GM11168 (cell line): Measurements from ENCODE around the gene MAPRE3.

Experiments used
- in situ Hi-C: fragments of 300-500 bp; cut with MboI; formaldehyde crosslinking; loops from one replicate; pipeline ENCODE4 v1.12.0; 2022; ENCODE audit warnings: low sequenced_read_pairs; ENCODE audit not compliant: unreplicated experiment

MAPRE3 gene

DNA sequence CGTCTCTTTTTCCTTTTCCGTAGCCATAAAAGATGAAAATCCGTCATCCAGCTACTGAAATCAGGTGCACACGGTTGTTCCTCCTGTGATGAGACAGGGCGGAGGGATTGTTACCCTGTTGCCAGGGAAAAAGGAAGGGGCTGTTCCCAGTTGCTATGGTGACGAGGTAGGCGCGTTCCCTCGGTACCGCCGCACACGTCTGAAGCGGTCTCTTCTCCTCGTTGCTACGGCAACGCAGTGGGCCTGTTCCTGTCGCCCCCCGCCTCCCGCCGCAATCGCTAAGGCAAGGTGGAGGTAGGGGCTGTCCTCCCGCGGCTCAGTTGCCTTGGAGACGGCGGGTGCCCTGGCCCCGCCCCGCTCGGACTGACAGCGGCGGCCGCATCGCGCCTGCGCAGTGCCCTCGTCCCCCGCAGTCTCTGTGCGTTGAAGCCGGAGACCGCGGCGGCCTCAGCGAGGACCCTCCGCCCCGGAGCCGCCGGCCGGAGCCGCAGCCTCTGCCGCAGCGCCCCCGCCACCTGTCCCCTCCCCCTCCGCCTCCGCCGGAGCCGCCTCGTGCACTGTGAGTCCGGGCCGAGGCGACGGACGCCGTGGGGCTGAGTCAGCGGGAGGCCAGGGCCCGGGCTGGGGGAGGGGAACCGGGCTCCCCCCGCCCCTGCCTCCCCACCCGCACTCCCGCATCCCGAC lies at the start of gene MAPRE3:
Gene MAPRE3, plus strand, starts transcription at position 394 of the 684 bp plus-strand sequence. CDS start 51,582 bp downstream, outside the sequence.
- in situ Hi-C loops, result no loop called here

DNA sequence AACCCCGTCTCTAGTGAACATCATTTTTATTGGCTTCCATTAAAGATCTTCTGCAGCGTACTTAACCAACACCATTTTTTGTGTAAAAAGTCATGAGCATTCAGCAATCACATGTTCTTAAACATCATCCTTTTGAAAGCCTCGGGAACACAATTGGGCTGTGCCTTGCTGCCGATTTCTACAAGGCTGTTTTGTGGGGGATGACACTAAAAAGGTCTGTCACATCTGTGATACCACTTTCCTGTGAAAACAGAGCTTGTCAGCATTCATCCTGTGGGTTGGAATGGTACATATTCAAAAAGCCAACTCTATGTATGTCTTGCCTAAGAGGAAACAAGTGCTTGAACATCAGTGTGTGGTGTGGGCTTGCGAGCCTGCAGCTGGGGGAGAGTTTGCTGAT lies 49.1 kb upstream of the MAPRE3 start:
- in situ Hi-C loops, result loop anchor here (5.0 kb wide), 1 partner anchor 74 kb away; the partner anchor contains the start of gene DPYSL5

DNA sequence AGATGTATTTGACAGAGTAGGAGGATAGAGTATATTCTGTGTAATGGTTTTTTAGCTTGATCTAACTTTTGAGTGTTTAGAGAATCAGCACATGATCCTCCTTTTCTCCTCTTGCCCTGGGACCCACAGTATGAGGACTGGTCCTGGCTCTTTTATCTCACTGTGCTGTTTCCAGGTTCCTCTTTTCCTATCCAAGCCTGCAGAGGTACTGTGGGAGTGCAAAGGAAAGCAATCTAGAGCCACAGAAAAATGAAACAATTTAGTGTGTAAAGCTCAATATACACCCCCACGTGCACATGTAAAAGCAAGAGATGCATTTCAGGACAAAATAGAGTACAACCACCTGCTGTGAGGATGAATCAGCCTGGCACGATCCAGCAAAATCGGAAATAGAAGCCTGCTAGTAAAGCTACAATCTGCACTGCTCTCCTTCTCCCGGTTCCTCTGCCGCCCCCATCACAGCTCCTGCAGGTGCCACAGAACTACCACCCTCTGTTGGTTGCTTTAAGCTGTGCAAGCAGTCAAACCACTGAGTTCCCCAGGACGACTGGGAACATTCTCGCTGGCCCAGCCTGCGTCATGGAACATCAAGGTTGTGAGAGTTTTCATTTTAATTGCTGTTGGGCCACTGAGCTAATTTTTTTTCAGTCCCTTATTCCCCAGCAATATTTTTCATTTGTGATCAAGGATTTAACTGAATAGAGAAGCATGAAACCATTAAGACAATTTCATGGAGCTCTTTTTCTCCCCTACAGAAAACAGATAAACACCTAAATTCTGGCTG lies 47.8 kb upstream of the MAPRE3 start:
- in situ Hi-C loops, result loop anchor here (5.0 kb wide), 1 partner anchor 75 kb away; the partner anchor contains the start of gene DPYSL5

DNA sequence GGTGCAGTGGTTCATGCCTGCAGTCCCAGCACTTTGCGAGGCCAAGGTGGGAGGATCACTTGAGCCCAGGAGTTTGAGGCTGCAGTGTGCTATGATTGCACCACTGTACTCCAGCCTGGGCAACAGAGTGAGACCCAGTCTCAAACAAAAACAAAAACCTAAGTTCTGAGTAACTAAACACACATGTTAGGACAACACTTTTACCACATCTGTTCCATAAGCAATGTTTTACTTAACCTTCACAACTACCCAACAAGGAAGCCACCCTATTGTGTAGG lies 47.3 kb upstream of the MAPRE3 start:
- in situ Hi-C loops, result loop anchor here (5.0 kb wide), 1 partner anchor 76 kb away; the partner anchor contains the start of gene DPYSL5

DNA sequence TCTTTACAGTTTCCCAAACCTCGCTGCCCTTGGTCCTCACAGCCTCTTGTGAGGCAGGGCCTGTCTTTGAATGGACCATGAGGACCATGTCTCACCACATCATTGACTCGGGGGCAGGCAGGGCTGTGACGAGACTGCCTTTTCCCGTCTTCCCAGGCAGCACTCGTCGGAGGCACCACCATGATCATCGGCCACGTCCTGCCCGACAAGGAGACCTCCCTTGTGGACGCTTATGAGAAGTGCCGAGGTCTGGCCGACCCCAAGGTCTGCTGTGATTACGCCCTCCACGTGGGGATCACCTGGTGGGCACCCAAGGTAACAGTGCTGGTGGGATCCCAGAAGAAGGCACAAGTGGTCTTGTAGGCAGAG lies 45.7 kb upstream of the MAPRE3 start:
- in situ Hi-C loops, result loop anchor here (5.0 kb wide), 1 partner anchor 77 kb away; the partner anchor contains the start of gene DPYSL5

DNA sequence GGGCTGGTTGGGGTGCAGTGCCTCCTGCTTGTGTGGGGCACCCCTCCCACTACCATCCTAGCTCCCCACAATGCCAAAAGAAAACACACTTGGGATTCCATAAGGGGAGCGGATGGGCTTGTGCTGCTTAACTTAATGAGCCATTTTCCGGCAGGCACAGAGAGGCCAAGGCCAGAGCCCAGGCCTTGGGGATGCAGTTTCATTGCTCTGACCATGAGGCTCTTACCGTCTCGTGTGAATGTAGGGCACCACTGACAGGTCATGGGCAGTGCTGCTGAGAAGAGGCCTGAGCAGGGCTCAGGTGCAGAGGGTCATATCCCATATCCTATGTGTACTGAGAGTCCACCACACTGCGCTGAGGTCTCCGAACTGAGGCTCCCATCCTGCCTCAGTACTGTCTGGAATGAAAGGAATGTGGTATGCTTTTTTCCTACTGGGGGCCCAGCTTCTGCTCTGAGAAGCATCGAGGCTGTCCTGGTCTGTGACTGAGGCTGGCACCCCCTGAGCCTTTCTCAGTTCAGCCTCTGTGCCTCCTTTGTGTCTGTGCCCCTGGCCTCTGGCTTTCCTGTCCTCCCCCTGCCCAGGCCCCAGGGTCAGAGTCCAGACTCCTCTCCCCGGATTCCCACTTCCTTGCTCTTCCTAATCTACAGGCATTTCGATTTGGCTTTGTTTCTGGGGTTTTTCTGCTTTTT lies 45.2 kb upstream of the MAPRE3 start:
- in situ Hi-C loops, result no loop called here

DNA sequence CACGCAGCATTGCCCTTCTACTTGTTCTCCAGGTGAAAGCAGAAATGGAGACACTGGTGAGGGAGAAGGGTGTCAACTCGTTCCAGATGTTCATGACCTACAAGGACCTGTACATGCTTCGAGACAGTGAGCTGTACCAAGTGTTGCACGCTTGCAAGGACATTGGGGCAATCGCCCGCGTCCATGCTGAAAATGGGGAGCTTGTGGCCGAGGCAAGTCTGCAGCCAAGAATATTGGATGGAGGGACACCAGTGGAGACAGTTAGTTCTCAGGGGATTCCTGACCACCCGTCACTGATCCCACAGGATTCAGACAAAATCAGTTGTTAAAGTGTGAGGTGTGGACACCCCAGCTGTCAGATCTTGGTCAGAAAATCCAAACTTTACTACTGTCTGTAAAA lies 43.2 kb upstream of the MAPRE3 start:
- in situ Hi-C loops, result no loop called here

DNA sequence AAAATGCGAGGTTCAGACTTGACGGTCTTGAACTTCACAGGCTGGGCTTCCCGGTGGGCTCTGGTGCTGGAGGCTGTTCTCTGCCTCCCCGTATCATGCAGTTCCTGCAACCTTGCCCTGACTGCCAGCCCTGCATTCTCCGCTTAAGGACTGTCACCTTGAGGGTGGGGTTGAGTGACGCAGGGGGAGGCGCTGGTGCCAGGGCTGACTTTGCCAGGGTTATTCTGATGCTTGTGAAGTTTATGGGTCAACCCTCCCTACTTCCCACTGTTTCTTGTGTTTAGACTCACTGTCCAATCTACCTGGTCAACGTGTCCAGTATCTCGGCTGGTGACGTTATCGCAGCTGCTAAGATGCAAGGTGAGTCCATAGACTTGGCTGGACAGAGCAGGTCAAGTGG lies 37.5 kb upstream of the MAPRE3 start:
- in situ Hi-C loops, result no loop called here

DNA sequence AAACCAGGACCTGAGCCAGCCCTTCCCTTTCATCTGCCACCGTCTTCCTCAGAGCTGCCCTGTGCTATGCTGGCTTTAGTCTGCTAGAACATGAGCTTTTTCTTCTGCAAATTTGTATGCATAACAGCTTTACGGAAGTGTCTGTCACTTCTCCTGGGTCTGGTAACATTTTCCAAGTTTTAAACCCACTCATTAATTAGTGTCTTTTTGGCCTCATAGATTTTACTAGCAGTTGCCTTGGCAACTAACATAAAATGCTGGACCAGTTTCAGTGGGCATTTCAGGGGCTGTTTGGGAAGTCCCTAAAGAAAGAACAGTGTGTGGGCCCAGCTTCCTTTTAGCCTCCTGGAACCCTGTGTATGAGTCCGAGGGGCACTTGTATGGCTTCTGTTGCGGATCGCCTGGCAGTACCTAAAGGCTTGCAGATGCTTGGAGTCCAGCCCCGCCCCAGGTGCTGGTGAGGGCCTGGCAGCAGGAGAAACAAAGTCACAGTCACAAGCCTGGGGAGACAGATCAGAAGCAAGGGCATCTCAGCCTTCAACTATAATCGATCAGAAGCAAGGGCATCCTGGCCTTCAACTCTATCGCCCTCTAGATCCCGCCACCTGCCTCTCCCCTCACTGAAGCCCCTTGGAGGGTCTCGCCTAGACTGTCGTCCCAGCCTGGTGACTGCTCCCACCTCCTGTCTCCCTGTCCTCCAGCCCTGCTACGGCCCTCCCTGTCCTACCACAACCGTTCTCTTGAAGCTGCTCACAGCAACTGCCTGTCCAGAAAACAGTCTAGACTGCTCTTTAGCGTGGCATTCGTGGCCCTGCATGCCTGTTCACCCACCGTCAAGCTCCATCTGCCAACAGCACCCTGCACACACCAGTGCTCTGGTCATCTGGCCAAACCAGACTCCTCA lies 36.8 kb upstream of the MAPRE3 start:
- in situ Hi-C loops, result no loop called here

DNA sequence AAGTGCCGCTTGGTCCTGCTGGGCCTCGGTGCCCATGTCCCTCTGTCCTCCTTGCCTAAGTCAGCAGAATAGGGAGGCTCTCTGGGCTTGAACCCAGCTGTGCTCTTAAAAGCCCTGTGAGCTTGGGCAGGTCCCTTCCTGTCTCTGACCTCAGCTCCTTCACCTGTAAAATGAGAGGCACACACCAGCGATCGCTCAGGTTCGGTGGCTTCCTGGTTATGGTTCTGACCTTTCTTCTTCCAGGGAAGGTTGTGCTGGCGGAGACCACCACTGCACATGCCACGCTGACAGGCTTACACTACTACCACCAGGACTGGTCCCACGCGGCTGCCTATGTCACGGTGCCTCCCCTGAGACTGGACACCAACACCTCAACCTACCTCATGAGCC lies 36.1 kb upstream of the MAPRE3 start:
- in situ Hi-C loops, result no loop called here

DNA sequence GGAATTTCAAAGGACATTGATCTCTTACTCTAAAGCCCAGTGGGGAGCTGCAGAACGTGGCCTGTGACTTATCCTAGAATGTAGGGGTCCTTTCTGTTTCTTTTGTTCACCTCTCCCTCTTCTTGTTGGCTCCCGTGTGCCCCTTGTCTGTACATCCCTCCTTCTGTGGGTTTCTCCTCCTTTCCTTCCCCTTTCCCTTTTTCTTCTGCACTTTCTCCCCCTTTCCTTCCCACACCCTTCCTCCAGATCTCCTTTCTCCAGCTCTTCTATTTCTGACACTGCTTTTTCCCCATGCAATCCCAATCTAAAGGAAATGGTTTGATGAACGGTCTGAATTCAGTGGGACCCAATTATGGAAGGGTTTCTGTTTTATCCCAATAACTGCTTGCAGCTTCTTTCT lies 35.5 kb upstream of the MAPRE3 start:
- in situ Hi-C loops, result no loop called here

DNA sequence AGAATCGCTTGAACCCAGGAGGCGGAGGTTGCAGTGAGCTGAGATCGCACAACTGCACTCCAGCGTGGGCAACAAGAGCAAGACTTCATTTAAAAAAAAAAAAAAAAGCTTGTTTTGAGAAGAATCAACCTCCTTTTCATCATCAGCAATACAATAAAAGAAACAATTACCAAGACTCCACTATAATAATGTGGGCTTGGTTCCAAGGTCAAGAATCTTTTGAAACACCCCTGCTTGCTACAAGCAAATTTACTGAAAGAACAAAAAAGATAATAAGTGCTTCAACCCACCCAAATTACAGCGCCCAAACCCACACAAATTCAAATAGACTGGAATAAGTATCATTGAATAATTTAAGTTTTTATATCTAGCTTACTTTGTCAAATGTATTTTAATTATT lies 33.6 kb upstream of the MAPRE3 start:
- in situ Hi-C loops, result no loop called here

DNA sequence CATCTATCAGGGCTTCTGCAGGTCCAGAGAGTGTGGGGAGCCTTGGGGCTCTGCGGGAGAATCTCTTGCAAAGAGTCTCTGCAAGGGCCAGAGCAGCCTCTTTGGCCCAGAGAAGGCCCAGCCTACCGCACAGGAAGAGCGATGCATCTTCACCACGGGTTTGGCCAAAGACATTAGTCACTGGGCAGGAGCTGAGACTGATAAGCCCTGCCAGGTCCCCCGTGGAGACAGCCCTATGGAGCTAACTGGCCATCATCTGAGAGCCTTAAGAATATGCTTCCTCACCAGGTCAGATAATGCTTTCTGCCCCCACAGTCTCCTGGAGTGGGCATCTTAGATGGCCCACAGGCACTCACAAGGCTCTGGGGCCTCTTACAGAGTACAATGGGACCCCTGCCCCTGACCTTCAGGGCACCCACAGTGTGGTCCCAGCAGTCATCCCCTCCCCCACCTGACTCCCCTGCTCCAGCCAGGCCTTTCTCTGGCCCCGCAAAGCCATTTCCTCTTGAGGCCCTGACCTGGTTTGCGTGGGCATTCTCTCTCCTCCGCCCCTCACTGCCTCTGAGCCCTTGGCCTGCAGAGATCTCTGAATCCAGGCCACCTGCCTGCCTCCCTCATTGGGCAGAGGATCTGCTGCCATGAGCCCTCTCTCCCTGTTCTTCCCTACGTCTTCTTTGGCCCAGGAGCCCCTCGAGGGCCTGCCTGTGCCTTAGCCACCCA lies 31.9 kb upstream of the MAPRE3 start:
- in situ Hi-C loops, result no loop called here

DNA sequence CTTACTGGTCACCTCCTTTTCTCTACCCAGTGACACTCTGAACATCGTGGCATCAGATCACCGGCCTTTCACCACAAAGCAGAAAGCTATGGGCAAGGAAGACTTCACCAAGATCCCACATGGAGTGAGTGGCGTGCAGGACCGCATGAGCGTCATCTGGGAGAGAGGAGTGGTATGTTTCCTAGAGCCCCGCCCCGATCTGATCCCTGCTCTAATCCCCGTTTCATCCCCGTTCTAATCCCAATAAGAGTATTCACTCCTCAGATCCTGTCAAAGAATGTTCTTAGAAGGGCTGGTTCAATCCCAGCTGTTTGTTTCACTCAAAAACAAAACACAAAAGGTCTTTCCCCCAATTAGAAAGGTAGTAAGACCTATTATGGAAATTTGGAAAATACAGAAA lies 30.4 kb upstream of the MAPRE3 start:
- in situ Hi-C loops, result no loop called here

DNA sequence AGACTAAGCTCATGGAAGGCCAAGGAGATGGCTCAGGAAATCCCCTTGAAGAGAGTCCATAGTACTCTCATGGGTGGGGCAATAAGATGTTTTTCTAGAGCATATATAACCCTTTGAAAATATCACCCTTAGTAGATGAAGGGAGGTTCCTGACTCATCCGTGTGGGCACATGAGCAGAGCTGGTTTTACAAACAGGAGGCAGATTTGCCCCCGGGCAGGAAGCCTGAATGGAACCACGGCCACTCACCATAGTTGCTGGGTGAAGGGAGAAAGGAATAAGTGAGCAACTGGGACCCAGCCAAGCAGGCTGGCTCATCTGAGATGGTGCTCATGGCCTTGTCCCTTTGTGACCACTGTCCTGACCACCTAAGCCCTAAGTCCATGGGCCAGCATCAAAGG lies 29.0 kb upstream of the MAPRE3 start:
- in situ Hi-C loops, result no loop called here

DNA sequence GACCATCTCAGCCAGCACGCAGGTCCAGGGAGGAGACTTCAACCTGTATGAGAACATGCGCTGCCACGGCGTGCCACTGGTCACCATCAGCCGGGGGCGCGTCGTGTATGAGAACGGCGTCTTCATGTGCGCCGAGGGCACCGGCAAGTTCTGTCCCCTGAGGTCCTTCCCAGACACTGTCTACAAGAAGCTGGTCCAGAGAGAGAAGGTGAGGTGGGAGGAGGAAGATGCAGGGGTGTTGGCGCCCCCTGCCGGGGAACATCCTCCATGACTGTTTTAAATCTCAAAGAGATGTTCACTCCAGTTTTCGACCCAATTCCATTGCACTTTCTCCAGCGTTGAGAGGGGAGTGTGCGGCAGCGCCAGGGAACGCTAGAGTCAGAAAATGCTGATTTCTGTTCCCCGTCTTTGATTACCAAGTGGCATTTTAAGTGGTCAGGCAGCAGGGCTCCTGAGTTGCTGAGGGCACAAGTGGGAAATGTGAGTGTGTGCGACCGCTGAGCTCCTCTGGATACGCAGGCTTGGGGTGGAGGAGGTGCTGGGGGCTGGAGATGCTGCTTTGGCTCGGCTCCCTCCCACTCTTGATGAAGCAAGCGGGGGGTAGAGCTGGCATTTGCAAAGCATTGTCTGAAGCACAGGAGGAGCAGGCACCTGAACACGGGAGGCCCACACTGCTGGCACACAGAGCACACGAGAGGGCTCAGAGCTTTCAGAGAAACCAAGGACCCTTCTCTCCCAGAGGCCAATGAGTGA lies 27.7 kb upstream of the MAPRE3 start:
- in situ Hi-C loops, result no loop called here

DNA sequence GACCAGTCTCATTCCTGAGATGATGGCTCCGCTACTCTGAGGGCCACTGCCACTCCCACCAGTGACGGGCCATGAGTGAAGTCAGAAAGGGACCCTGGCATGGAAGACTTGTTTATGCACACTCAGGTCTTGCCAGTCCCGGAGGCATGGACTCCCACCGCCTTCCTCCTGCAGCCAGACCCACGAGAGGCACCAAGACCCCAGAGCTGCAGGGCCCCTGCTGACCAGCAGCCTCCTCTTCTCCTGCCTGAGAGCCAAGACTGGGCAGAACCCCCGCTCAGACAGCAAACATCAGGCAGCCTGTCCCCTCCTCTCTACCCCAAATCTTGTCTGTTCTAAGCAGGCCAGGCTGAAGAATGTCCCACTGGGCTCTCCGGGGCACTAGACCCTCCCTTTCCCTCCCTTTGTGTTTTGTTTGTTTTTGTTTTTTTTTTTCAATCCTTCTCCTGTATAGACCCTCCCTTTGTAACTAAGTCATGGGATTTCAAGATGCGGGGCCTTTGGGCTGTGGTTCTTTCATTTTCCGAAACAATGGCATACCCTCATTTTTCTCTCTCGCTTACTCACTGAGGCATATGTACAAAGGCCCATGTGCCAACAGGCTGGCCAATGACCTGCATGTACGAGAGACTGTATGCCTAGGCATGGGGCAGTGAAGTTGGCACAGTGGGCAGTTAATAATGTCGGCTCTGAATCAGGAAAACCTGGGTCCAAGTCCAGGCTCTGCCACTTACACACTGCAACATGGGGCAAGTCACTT lies 24.3 kb upstream of the MAPRE3 start:
- in situ Hi-C loops, result no loop called here
